HG02840 (cell line): Measurements from ENCODE around the gene VPS13D.

Source experiments
- ATAC-seq: cut with Tn5 transposase; IDR thresholded peaks from one replicate; pipeline ENCODE4 v1.9.1; 2021; ENCODE audit warnings: mild to moderate bottlenecking, moderate library complexity, moderate number of reproducible peaks; ENCODE audit not compliant: unreplicated experiment, low FRiP score

The VPS13D gene

DNA sequence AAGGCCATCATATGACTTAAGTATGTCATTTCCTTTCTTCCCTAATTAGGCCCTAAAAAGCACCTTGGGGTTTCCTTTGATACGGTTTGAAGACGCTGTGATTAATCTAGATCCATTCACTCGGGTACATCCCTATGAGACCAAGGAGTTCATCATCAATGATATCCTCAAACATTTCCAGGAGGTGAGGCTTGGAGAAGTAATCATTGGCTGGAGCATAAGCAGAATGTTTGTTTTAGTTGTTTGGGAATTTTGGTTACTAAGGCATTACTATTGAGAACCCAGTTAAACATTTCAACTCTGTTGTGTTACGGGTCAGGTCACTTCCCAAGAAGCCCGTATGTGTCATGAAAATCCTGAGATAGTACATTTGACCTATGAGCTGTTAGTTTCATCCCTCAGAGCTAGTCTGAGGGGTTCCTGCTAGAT is 185.2 kb downstream of the VPS13D start:
- no peak for ATAC-seq

DNA sequence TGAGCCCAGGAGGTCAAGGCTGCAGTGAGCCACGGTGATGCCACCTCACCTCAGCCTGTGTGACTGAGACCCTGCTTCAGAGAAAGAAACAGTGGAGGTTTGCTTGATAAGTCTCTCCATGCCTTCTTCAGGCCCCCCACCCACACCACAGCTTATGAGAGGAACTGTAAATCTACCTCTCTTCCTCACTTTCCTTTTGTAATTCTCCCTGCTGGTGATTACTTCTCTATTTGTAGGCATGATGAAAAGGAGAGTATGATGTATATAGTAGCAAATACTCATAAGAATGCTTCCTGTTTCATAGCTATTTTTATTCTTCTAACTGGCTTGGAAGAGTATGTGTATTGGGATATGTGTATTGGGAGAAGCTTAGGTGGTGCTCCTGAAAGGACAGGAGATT is 186.3 kb downstream of the VPS13D start:
- no peak for ATAC-seq

DNA sequence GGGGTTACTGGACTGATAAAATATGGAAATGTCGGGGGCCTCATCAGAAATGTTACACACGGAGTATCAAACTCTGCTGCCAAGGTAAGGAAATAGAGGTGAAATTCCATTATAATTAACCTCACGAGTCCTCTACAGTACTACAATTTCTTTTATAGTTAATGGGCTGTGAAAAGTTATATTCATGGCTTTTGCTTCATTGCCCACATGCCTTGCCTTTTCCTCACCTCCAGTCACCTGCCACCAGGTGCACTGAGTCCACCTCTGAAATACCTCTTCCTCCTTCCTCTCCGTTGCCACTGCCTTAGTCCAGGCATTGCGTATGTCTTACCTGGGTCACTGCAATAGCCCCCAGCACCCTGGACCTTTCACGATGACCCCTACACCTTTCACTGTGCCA is 186.9 kb downstream of the VPS13D start:
- no peak for ATAC-seq

GRCh38 chr1:12417389-12417788 is 187.6 kb downstream of the VPS13D start:
- no peak for ATAC-seq

- ATAC-seq: no peak
These were observed 190.3 kb downstream of the VPS13D start for GRCh38 chr1:12420171-12420570.

- ATAC-seq: no peak
These were observed 192.7 kb downstream of the VPS13D start for GRCh38 chr1:12422488-12422887.

- no peak for ATAC-seq
These were observed 194.3 kb downstream of the VPS13D start for GRCh38 chr1:12424087-12424529.

GRCh38 chr1:12424793-12425192 is 195.0 kb downstream of the VPS13D start:
- ATAC-seq: no peak

DNA sequence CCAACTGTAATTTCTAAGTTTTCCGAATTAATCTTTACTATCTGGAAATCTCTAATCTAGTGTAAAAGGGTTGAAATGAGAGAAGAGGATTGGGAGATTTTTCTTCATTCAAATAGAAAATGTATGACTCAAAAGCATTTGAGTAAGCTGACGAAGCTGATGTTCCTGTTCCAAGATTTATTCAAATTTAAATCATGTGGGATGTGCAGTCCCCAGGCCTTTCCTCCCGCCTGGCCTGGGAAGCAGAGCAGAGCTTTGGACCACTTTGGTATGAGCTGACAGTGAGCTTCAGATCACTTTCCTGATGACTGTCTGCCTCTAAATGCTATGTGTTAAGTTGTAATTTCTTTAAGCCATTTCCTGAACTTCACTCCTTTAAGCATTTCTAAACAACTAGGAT is 196.2 kb downstream of the VPS13D start:
- no peak for ATAC-seq

GRCh38 chr1:12428334-12428733 is 198.5 kb downstream of the VPS13D start:
- ATAC-seq: no peak

DNA sequence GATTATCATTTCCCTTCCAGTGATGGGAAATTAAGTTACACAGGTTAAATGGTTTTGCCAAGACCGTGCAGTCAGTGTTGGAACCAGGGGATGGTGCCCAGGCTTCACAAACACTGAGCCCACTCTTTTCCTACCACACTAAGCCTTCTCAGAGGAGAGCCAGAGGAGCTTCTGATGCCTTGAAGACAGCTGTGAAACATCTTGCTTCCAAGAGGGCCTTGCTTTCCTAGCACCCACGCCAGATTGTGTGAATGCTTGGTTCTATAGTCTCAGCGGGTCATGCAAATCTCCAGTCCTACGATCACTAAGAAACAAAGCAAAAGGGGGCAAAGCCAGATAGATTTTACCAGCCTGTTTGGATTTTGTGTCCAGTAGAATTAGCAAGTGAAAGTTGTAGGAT is 200.7 kb downstream of the VPS13D start:
- no peak for ATAC-seq

- ATAC-seq: no peak
These were observed 203.1 kb downstream of the VPS13D start for GRCh38 chr1:12432897-12433296.

- ATAC-seq: no peak
These were observed 203.7 kb downstream of the VPS13D start for GRCh38 chr1:12433323-12434053.

DNA sequence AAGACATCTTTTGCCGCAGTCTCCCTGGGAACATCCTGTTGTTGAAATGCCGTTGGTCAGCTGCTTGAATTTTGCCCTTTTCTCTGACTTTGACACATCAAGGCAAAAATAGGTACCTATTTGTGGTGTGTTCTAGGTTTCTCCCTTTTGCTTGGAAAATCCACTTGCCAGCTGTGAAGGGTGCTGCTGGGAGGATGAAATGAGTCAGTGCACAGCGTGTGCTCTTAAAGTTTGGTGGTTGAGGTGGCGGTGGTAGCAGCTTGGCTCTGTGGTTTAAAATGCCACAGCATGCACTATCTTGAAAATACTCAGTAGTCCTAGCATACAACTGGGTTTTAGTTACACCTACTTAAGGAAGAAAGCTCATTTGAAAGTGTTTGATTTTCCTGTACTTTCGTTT is 204.3 kb downstream of the VPS13D start:
- ATAC-seq: no peak

DNA sequence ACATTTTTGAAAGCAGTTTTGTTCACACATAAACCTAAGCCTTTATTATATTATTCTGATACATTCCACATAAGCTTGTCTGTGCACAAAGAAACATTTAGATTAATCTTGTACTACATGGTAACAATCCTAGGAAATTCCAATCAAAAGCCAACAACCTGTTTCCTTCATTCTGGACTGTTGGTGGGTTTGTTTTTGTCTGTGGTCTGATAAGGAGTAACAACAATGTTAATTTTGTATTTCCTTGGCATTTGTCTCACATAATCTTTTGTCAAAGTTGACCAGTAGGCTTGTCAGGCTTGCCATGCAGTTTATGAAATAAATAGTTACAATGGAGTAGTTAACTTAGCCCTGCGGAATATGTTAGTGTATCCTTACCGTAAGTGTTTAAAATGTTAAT is 204.9 kb downstream of the VPS13D start:
- ATAC-seq: no peak

- ATAC-seq: peak; percentile 48
These were observed 206.0 kb downstream of the VPS13D start for GRCh38 chr1:12435639-12436344.

GRCh38 chr1:12436345-12436658 is 206.5 kb downstream of the VPS13D start:
- no peak for ATAC-seq

GRCh38 chr1:12436817-12437599 is 207.2 kb downstream of the VPS13D start:
- ATAC-seq: no peak

DNA sequence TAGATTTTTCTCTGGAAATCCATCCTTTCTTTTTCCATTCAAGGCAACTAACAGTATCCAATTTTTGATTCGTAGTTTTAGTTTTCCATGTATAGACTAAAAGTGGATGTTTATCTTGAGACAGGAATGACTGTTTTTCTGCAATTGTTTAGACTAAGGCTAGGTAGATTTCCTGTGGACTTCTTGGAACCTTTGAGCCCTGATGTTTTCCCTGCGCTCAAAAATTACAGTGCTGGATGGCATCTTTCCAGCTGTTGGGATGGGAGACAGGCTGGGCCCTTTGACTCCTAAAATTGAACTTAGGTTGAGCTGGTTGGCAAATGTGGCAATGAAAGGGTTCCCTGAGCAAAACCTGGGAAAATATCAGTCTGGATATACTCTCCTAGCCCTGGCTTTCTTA is 207.8 kb downstream of the VPS13D start:
- ATAC-seq: no peak

- no peak for ATAC-seq
These were observed 208.6 kb downstream of the VPS13D start for GRCh38 chr1:12438349-12438924.

GRCh38 chr1:12439073-12439472 is 209.2 kb downstream of the VPS13D start:
- ATAC-seq: no peak
